ENCODE measurements around the gene TRIM69.

DNA sequence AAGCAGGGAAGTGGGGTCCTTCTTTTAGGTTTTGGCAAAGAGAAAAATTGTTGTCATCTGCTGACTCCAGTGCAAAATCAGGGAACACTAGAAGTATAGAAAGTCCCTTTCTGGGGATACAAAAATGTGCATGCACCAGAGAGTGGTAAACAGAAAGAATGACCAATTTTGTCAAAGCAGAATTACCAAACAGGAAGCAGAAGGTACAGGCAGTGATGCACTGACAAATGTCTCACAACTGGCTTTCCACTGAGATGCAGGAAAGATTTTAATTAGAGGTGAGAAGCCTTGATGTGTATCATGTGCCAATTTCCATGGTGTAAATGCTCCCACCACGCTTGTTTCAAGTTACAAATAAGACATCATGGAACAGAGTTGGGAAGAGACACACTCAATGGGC, 66.0 kb downstream of the TRIM69 start:
- TF ChIP-seq GATA2 (IDR thresholded peaks at IDR 0.05; ENCODE audit: low read depth, low read length): no peak
- no peak for TF ChIP-seq GATA3 (IDR thresholded peaks at IDR 0.05; ENCODE audit: low read depth, low read length)
